Endothelial cell of umbilical vein (primary cell): Measurements from ENCODE around the gene CKS1B. TPM values are rescaled to one million over a fixed set of nuclear protein-coding genes. Genes with fewer than 3 reads are reported as not detected.

Experiments used
- BruUV-seq: library from RNA; stranded (reverse); fragments of 400-500 nt; replicated peaks from 2 replicates; lab custom pipeline; 2021; lab: Mats Ljungman, UMichigan
- CTCF ChIA-PET: fragments of 300-600, 350-600 bp; sonication (Branson Sonifier 250); formaldehyde crosslinking; loops from one replicate; lab custom pipeline; 2021; ENCODE audit warnings: antibody characterized with exemption, inconsistent platforms; lab: Charles Lee
- POLR2A ChIA-PET: fragments of 300-600, 350-600 bp; sonication (Branson Sonifier 250); formaldehyde crosslinking; loops from one replicate; lab custom pipeline; 2021; ENCODE audit warnings: antibody characterized with exemption, inconsistent platforms; lab: Charles Lee
- DNase-seq: peaks from one replicate; pipeline ENCODE4 v3.0.0-alpha.2; 2011; ENCODE audit warnings: low read depth, low spot score
- FAIRE-seq: peaks from 2 replicates; lab custom pipeline; 2011; peaks lifted over from hg19 to GRCh38; lab: Jason Lieb, UNC
- H2AFZ ChIP-seq: 2 replicates; pipeline ENCODE4 v1.6.0; 2012; ENCODE audit warnings: low read depth, low read length, control low read depth, inconsistent platforms
- H3K27ac ChIP-seq: 2 replicates; pipeline ENCODE4 v1.5.1; 2011; ENCODE audit warnings: low read depth, mild to moderate bottlenecking, control low read depth, low read length, moderate library complexity; ENCODE audit not compliant: insufficient read depth
- H3K27me3 ChIP-seq, 2 experiments: 2 replicates each; pipeline versions ENCODE4 v1.6.0 to v1.6.1; 2011; ENCODE audit warnings: low read length in 2 of 2, mixed read lengths in 1 of 2; ENCODE audit not compliant: control insufficient read depth in 2 of 2, insufficient read depth in 2 of 2
- H3K36me3 ChIP-seq, 2 experiments: 2 replicates in 1 of 2; 3 replicates in 1 of 2; pipeline ENCODE4 v1.5.1; 2011; ENCODE audit warnings: low read length in 2 of 2, mild to moderate bottlenecking in 1 of 2, moderate library complexity in 1 of 2; ENCODE audit not compliant: control insufficient read depth in 2 of 2, insufficient read depth in 2 of 2; ENCODE audit errors: extremely low read depth in 1 of 2
- H3K4me1 ChIP-seq: 3 replicates; pipeline ENCODE4 v1.5.1; 2011; ENCODE audit warnings: mild to moderate bottlenecking, low read length; ENCODE audit not compliant: control insufficient read depth, insufficient read depth; ENCODE audit errors: extremely low read depth
- H3K4me2 ChIP-seq: 2 replicates; pipeline ENCODE4 v1.6.1; 2011; ENCODE audit warnings: low read length, control low read depth, mixed read lengths; ENCODE audit not compliant: insufficient read depth
- H3K4me3 ChIP-seq, 3 experiments: fragments of 200-600 bp in 1 of 3; sonication (generic), shearing (Covaris generic) in 1 of 3; replicated peaks in 1 of 3; 2 replicates each; pipeline ENCODE4 v1.5.1; 2011 to 2016; ENCODE audit warnings: control low read depth in 3 of 3, low read length in 3 of 3, mild to moderate bottlenecking in 2 of 3, inconsistent platforms in 1 of 3, low read depth in 1 of 3, moderate library complexity in 1 of 3; ENCODE audit not compliant: insufficient read depth in 1 of 3
- H3K79me2 ChIP-seq: 2 replicates; pipeline ENCODE4 v1.6.0; 2012; ENCODE audit warnings: low read length, inconsistent platforms; ENCODE audit not compliant: control insufficient read depth, insufficient read depth
- H3K9ac ChIP-seq: replicated peaks from 2 replicates; pipeline ENCODE3; 2011; ENCODE audit warnings: low read length, control low read depth; ENCODE audit not compliant: insufficient read depth; ENCODE audit errors: extremely low read depth
- H3K9me1 ChIP-seq: replicated peaks from 3 replicates; pipeline ENCODE4 v1.6.0; 2011; ENCODE audit warnings: mild to moderate bottlenecking, low read length; ENCODE audit not compliant: control insufficient read depth, insufficient read depth; ENCODE audit errors: extremely low read depth
- H3K9me3 ChIP-seq: replicated peaks from 2 replicates; pipeline ENCODE4 v1.5.1; 2012; ENCODE audit warnings: low read length, inconsistent platforms; ENCODE audit not compliant: control insufficient read depth, insufficient read depth
- H4K20me1 ChIP-seq: replicated peaks from 2 replicates; pipeline ENCODE3; 2011; ENCODE audit warnings: mild to moderate bottlenecking, low read length; ENCODE audit not compliant: control insufficient read depth, insufficient read depth; ENCODE audit errors: extremely low read depth
- EZH2 ChIP-seq: IDR thresholded peaks from 2 replicates; pipeline ENCODE4 v1.6.1; 2012; ENCODE audit warnings: borderline replicate concordance, low read depth, mild to moderate bottlenecking, moderate library complexity, low read length, inconsistent platforms; ENCODE audit not compliant: severe bottlenecking
- FOS ChIP-seq: IDR thresholded peaks from 2 replicates; pipeline ENCODE4 v1.6.1; 2011; ENCODE audit warnings: mild to moderate bottlenecking, low read length, moderate library complexity, borderline replicate concordance; ENCODE audit not compliant: insufficient read depth
- GATA2 ChIP-seq: IDR thresholded peaks from 2 replicates; pipeline ENCODE4 v1.7.0; 2011; ENCODE audit warnings: low read depth, mild to moderate bottlenecking, moderate library complexity, mixed read lengths, low read length; ENCODE audit not compliant: insufficient read length, insufficient read depth
- JUN ChIP-seq: IDR thresholded peaks from 2 replicates; pipeline ENCODE4 v1.6.1; 2011; ENCODE audit warnings: borderline replicate concordance, low read depth; ENCODE audit not compliant: insufficient read length, insufficient read depth
- MYC ChIP-seq: IDR thresholded peaks from one replicate; pipeline ENCODE4 v1.6.1; 2011; ENCODE audit warnings: mild to moderate bottlenecking, low read depth, low read length
- POLR2A ChIP-seq: IDR thresholded peaks from 2 replicates; pipeline ENCODE4 v1.6.1; 2012; ENCODE audit warnings: low read depth, mild to moderate bottlenecking, control low read depth, low read length
- POLR2AphosphoS5 ChIP-seq: IDR thresholded peaks from 2 replicates; pipeline ENCODE4 v1.6.1; 2012; ENCODE audit warnings: low read depth, mild to moderate bottlenecking, control low read depth, low read length, moderate library complexity; ENCODE audit not compliant: insufficient read depth
- dilution Hi-C: fragments of 300-500 bp; cut with MboI; formaldehyde crosslinking; loops from one replicate; pipeline ENCODE4 v1.15.0; 2019; ENCODE audit warnings: low sequenced_read_pairs; ENCODE audit not compliant: extremely low pct_ligation_motif_present
- intact Hi-C: fragments of 100-400 bp; cut with micrococcal nuclease; formaldehyde crosslinking; loops from one replicate; pipeline ENCODE4 v1.10.0; 2022
- polyA plus RNA-seq, 4 experiments: library from polyadenylated mRNA; depleted of rRNA in 3 of 4; stranded (reverse) in 3 of 4; unstranded in 1 of 4; fragments of >200 nt; gene quantifications; 2 replicates each; pipeline versions ENCODE4 v1.2.1 to v1.2.3, GENCODE V29; 2011 to 2012; ENCODE audit warnings: missing spikeins in 1 of 4
- total RNA-seq: library from RNA; stranded (reverse); gene quantifications from 2 replicates; pipeline ENCODE4 v1.2.3, GENCODE V29; 2021
- TF ChIP-seq, protein P1 (sequence below), 2 donors: IDR thresholded peaks; 1 replicate in 1 of 2; 2 replicates in 1 of 2; pipeline ENCODE4 v1.5.1; 2011; ENCODE audit warnings: low read length in 2 of 2, mild to moderate bottlenecking in 2 of 2, moderate library complexity in 2 of 2, control low read depth in 1 of 2, inconsistent platforms in 1 of 2, low read depth in 1 of 2; ENCODE audit not compliant: insufficient read depth in 1 of 2; ENCODE audit errors: extremely low read depth in 1 of 2
- TF ChIP-seq, protein P2 (sequence below): IDR thresholded peaks from 2 replicates; pipeline ENCODE4 v1.6.1; 2011; ENCODE audit not compliant: insufficient read depth, insufficient read length

CKS1B gene
- total and polyA plus RNA-seq, 2 donors (not counting 3 experiments of a cell fraction or from before 2014, with no cell fraction given) = 126 to 280 TPM

DNA sequence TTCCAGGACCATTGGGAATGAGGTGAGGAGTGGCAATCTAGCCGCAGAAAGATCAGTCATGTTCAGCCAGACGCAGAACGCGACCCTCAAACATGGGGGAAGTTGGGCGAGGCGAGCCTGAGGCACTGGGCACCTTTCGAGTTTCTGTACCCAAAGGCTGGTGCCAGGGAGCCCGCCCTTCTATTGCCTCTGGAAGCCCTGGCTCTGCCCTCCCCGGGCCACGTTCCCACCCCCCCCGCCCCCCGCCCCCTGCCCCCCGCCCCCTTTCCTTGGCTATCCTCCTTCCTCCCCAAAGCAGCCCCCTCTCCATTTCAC, 25.9 kb downstream of the CKS1B start:
- dilution Hi-C loops (no loop called here), intact Hi-C loops (loop anchor here (5.0 kb wide), 1 partner anchor 443 kb away; the partner anchor contains the start of gene UBE2Q1)
- Histone ChIP-seq H3K9me3 (no peaks in the 10 kb centered on the region), H3K27me3 (no peaks in the 10 kb centered on the region), H3K4me2 (peak overlapping the region; percentile 38), H3K79me2 (peaks cover 9% of the 10 kb centered on the region), H4K20me1 (no peaks in the 10 kb centered on the region), H3K9ac (no peak overlapping the region), H3K27ac (no peak overlapping the region), H3K36me3 (no peaks in the 10 kb centered on the region), H3K4me3 (peak overlapping the region in 1 of 3 experiments; percentile 94), H3K9me1 (no peaks in the 10 kb centered on the region), H3K4me1 (peaks cover 23% of the 10 kb centered on the region), H2AFZ (peak overlapping the region; percentile 39)
- BruUV-seq = no TSS peak
- ChIA-PET POLR2A (no interaction called here), CTCF (interaction anchor here (1.3 to 6.5 kb wide), 8 partner anchors 14 to 63 kb away, joined by 3 to 87 read pairs (median 12); partner anchors contain the start of genes ADAM15, CKS1B, PMVK and PYGO2)
- FAIRE-seq (peak; percentile 12), DNase-seq (no peak)
- TF ChIP-seq, protein P1, sequence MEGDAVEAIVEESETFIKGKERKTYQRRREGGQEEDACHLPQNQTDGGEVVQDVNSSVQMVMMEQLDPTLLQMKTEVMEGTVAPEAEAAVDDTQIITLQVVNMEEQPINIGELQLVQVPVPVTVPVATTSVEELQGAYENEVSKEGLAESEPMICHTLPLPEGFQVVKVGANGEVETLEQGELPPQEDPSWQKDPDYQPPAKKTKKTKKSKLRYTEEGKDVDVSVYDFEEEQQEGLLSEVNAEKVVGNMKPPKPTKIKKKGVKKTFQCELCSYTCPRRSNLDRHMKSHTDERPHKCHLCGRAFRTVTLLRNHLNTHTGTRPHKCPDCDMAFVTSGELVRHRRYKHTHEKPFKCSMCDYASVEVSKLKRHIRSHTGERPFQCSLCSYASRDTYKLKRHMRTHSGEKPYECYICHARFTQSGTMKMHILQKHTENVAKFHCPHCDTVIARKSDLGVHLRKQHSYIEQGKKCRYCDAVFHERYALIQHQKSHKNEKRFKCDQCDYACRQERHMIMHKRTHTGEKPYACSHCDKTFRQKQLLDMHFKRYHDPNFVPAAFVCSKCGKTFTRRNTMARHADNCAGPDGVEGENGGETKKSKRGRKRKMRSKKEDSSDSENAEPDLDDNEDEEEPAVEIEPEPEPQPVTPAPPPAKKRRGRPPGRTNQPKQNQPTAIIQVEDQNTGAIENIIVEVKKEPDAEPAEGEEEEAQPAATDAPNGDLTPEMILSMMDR (IDR thresholded peaks at IDR 0.05; ENCODE audit: extremely low read depth in 1 of 2, insufficient read depth in 1 of 2, low read depth in 1 of 2, low read length in 2 of 2) = no peak
- TF ChIP-seq FOS = no peak
- no peak for TF ChIP-seq GATA2
- no peak for TF ChIP-seq EZH2
- TF ChIP-seq MYC = no peak
- no peak for TF ChIP-seq POLR2AphosphoS5
- TF ChIP-seq, protein P2, sequence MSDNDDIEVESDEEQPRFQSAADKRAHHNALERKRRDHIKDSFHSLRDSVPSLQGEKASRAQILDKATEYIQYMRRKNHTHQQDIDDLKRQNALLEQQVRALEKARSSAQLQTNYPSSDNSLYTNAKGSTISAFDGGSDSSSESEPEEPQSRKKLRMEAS = no peak
- no peak for TF ChIP-seq POLR2A
- no peak for TF ChIP-seq JUN
